Measurements from ENCODE around the gene FAM98B.

FAM98B gene

GRCh38 chr15:38508647-38509046 is 54.7 kb downstream of the FAM98B start:
- no peak for DNase-seq

DNA sequence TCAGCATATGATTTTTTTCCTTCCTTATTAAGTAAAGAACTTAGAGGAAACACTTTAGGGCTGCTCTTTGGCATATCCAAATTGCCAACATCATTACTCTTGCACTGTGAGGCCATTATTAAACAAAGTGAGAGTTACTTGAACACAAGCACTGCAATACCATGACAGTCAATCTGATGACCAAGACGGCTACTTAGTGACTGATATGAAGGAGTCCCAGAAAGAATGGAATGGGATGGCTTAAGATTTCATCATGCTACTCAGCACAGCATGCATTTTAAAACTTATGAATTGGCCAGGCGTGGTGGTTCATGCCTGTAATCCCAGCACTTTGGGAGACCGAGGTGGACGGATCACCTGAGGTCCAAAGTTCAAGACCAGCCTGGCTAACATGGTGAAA is 55.2 kb downstream of the FAM98B start:
- no peak for DNase-seq

- DNase-seq, result no peak
Measured at GRCh38 chr15:38512901-38513300, 59.0 kb downstream of the FAM98B start.

DNA sequence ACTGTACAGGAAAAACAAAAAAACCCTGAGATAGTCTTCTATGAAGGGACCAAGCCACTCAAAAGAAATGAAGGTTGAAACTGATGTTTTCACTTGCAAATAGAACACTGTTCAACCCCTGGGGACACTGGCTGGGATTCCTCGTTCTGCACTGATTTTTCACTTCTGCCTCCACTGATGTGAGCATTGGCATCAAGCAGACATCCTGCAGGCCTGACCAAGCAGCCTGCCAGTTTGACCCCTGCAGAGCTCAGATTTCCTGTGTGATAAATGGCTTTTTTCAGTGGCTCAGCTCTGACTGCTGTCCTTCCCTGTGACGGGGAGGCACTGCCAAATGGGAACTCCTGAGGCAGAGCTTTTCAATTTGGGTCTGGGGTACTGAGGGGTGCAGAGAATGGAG is 60.7 kb downstream of the FAM98B start:
- DNase-seq, result no peak

DNA sequence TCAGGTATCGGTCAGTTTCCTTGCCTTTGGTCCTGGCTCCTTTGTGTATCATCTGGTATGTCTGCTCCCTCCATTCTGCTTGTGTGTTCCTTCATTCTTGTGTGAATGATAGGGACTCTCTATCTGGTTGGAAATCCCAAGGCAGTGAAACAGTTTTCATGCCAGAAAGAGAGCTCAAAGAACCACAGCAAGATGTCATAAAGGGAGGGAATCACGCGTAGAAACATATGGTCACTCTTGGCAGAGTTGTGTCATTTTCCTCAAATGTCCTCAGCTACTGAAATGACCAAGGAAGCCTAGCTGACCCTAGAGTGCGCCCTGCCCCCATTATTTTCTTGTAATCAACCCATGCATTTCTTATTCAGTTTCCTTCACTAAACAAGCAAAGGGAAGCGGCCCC is 62.7 kb downstream of the FAM98B start:
- no peak for DNase-seq

- no peak for DNase-seq
Measured at GRCh38 chr15:38517312-38517975, 63.5 kb downstream of the FAM98B start.

DNA sequence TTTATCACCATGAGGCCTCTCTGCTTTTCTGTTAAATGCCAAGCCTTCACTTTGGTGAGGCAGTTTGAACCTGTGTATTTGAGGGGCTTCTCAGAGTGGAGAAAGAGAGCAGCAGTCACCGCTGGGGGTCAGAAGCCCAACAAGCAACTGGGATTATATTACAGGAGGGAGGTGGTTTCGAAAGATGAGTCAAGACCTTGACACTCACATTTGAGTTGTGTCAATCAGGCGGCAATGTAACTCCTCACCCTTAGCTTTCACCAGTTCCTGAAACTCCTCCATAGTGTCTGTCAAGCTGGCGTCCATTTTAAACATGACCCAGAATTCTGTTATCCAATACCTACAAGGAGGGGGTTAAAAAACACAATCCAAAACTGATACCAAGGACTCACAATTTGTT is 64.2 kb downstream of the FAM98B start:
- DNase-seq, result no peak

GRCh38 chr15:38520035-38520434 is 66.1 kb downstream of the FAM98B start:
- no peak for DNase-seq

DNA sequence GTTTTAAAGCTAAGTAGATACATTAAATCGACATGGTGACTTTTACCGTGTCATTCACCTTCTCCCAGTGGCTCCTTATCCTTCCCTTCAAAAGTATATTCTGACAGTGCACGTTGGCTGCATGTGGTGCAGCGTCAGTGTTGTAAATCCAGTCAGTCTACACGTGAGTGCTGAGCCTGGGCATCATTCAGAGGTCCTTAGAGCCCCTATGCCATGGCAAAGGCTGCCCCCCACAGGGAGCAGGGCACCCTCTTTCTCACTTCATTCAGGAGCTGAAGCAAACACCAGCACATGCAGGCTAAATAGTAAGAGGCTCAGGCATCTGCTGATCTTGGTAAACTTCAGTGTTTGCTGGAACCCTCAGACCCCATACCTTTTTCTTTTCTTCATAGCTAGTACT is 67.4 kb downstream of the FAM98B start:
- no peak for DNase-seq

DNA sequence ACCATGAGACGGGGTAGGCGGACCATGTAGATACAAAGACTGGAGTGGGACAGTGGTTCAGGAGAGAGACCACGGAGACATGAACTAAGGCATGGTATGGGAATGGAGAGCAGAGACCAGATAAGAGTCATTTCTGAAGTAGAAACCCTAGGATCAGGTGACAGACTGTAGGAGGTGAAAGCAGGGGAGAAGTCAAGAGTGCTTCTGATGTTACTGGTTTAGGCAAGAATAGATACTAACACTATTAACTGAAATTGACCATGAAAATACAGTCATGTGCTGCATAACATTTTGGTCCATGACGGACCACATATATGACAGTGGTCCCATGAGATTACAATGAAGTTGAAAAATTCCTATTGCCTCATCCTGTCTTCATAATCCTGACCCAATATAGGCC is 69.0 kb downstream of the FAM98B start:
- no peak for DNase-seq

DNA sequence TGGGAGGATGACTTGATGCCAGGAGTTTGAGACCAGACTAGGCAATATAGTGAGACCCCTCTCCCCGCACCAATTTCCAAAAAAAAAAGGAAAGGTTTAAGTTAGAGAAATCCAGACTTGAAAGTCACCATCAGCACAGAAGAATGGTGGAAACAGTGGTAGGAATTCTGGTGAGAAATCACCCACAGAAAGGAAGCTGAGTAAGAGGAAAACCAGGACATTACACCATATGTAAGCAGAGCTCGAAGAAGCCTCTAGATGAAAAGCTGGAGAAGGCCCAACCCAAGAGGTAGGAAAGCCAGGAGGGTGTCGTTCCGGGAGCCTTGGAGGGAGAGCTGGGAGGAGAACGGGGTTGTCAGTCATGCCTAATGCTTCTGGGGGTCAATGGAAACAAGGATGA is 70.2 kb downstream of the FAM98B start:
- DNase-seq, result no peak

GRCh38 chr15:38525489-38525888 is 71.6 kb downstream of the FAM98B start:
- no peak for DNase-seq

DNA sequence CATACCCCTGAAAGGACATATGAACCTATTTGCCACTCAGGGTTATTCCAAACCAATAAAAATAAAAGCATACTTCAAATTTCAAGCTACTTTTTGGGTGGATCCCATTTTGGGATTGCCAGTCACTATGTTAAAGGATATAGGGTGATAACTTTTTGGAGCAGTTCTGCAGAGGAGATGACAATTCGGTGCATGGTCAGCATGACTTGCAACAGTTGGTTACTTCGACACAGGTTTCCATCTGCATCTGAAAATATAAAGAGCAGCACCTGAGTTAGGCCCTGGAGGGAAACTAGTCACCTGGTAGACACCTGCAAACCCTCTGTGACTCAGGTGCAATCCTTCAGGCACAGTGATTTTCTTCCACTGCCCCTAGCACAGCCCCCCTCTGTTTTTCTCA is 72.2 kb downstream of the FAM98B start:
- no peak for DNase-seq

DNA sequence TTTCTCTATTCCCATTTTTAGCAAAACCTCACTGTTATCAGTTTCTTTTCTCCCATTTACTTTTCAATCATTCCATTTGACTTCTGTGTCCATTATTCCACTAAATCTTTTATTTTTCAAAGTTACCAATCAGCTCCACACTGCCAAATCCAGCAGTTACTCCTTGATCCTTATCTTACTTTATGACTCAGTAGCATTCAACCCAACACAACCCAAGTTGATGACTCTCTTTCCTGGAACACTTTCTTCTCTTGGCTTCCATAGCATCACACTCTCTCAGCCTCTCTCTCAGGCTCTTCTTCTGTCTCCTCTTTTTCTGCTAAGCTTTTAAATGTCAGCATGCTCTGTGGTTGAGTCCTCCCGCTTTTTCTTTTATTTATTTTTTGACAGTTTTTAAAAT is 74.4 kb downstream of the FAM98B start:
- no peak for DNase-seq

DNA sequence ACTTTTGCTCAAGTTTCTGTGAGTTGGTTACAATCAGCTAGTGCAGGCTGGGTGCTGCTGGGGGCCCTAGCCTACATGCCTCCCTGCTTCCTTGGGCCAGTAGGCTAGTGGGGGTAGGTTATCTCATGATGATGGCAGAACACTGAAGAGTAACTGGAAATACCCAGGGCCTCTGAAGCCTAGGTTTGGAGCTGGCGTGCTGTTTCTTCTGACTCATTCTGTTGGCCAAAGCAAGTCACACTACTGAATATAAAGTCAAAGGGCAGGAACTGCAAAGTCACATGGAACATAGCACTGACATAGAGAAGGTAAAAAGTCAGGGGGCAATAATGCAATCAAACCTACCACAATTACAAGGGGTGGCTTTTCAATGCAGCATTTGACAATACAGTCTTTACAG is 76.2 kb downstream of the FAM98B start:
- DNase-seq, result no peak

DNA sequence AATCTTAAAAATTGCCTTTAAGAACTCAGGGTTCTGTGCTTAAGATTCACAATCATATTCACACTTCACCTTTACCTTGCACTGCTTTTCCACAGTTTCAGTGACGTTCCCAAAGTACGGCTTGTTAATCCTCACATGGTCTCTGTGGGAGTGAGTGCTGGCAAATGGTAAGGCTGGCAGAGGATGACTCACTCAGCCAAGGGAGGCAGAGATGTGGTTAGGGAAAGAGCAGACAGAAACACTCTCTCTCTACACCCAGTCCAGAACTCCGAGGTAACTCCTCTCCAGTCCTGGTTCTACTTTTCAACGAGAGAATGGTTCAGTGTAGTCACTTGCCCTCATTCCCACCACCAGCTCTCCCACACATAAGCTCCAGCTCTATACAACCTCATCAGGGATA is 77.6 kb downstream of the FAM98B start:
- no peak for DNase-seq

DNA sequence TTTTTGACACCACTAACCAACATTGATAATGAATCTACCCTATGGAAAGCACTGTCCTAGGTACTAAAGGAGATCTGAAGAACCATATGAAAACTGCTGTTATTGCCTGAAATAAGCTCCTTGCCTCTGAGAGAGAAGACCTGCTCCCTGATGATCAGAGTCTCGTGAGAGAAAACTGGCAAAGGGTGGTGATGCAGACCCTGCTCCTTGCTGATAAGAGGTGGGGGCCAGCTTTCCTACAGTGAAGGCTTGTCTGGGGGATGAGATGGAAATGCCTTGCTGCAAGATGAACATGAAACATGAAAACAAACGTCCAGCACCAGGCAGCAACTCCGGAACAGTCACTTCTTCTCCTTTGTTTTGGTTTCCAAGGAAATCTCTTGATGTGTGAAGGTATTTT is 78.8 kb downstream of the FAM98B start:
- DNase-seq, result no peak

GRCh38 chr15:38533416-38533915 is 79.5 kb downstream of the FAM98B start:
- no peak for DNase-seq

- no peak for DNase-seq
Measured at GRCh38 chr15:38533926-38534325, 80.0 kb downstream of the FAM98B start.

- DNase-seq, result no peak
Measured at GRCh38 chr15:38534691-38535090, 80.8 kb downstream of the FAM98B start.

GRCh38 chr15:38535491-38536200 is 81.7 kb downstream of the FAM98B start:
- no peak for DNase-seq

GRCh38 chr15:38536201-38536676 is 82.3 kb downstream of the FAM98B start:
- DNase-seq, result no peak

Measured in stimulated activated CD4-positive, alpha-beta T cell treated with anti-CD3 and anti-CD28 coated beads, Interleukin-12 subunit alpha, Interleukin-12 subunit beta, amount 100 ng/mL, for 4 hours (primary cell).